GM18909 (cell line): Measurements from ENCODE around the gene UNC13A.

Experiments used
- ATAC-seq: cut with Tn5 transposase; IDR thresholded peaks from one replicate; pipeline ENCODE4 v1.9.1; 2021; ENCODE audit warnings: mild to moderate bottlenecking; ENCODE audit not compliant: unreplicated experiment, poor library complexity

UNC13A gene

GRCh38 chr19:17632577-17632976, 55.6 kb downstream of the UNC13A start:
- ATAC-seq = no peak

- no peak for ATAC-seq
Observed at GRCh38 chr19:17629760-17630159, 58.4 kb downstream of the UNC13A start.

DNA sequence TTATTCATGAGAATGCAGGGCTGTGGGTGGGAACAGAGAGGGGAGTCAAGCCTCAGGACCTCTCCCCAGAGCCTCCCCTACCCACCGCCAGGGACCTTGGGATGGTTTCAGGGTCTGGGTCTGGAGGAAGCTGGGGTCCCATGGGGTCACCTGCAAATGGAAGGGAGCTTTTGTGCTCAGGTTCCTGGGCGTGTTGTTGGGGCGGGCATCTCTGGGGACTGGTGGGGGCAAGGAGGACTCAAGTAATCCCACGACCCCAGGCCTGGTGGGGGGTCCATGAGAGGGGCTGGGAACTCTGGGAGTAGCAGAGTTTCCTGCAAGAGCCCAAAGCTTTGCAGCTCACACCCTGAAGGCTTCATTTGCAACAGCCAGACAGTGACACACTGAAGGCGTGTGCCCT, 60.2 kb downstream of the UNC13A start:
- ATAC-seq = no peak

DNA sequence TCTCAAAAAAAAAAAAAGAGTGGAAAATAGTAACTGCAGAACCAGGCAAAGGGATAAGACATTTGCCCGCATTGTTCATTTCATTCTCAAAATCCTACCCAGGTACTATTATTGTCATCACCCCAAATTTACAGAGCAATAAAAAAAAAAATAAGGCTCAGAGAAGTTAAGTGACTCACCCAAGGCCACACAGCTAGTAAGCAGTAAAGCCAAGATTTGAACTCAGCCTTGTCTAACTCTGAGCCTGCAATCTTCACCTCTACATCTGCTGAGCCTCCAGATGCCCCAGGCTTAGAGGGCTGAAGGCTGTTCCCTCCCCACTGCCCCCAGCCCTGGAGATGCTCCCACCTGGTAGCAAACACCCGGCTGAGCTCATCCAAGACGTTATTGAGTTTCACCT, 61.0 kb downstream of the UNC13A start:
- no peak for ATAC-seq

DNA sequence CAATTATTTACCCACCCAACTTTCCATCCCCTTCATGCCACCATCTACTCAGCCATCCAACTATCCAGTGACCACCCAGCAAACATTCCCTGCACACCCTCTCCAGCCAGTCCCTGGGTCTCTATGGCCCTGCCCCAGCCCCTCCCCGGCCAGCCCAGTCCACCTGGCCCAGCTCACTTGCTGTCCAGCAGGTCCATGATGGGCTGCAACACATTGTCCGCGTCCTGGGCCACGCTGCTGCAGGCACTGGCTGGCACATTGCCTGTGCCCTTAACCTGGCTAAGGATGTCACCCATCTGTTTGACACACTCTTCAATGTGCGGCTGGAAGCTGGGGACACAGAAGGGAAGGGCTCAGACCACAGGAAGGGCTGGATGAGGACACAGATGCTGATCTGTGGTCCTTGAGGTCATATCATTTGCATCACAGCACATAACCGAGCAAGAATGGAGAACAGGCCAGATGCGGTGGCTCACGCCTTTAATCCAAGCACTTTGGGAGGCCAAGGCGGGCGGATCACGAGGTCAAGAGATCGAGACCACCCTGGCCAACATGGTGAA, 61.6 kb downstream of the UNC13A start:
- no peak for ATAC-seq

- ATAC-seq = no peak
Observed at GRCh38 chr19:17625980-17626379, 62.2 kb downstream of the UNC13A start.

DNA sequence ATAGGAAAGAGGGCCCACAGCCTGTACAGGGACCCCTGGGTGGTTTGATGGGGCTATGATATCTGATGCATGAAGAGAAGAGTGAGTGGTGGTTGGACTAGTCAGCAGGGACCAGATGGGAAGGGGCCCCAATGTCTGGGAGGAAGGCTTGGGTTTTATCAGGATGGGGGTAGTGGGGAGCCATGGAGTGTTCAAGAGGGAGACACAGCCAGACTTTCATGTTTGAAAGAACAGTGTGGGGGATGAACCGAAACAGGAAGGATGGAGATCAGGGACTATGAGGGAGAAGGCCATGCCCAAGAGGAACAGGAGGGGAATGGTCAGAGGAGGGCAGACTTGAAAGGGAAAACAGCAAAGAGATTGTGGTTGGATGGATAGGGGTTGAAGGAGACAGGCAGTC, 63.1 kb downstream of the UNC13A start:
- no peak for ATAC-seq

- ATAC-seq = no peak
Observed at GRCh38 chr19:17624314-17624991, 63.7 kb downstream of the UNC13A start.

DNA sequence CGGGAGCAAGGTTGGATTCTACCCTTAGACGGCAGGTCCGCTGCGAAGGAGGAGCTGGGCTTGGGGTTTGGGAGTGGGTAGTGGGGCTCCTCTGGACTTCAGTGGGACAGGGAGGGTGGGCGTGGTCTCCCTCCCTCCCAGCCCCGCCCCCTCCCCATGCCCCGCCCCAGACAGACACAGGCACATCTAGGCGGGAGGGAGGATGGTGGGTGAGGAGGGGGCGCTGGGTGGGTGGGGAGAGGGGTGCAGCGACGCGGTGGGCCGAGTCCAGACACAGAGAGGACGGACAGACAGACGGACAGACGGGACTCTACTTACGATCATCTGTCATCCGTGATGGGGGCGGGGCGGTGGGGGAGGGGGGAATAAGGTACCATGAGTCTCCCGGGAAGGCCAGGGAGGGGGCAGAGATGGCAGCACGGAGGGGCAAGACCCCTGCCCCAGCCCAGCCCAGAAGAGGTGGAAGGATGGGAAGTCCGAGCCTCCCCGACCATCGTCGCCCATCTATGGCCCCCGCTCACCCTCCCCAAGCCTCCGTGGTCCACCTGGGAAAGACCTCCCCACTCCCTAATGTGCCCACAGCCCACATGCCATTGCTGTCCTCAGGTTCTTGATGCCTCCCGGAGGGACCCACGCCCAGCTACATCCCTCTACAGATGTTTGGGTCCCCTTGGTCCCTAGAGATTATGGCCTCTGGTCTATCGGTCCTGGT, 64.8 kb downstream of the UNC13A start:
- no peak for ATAC-seq

DNA sequence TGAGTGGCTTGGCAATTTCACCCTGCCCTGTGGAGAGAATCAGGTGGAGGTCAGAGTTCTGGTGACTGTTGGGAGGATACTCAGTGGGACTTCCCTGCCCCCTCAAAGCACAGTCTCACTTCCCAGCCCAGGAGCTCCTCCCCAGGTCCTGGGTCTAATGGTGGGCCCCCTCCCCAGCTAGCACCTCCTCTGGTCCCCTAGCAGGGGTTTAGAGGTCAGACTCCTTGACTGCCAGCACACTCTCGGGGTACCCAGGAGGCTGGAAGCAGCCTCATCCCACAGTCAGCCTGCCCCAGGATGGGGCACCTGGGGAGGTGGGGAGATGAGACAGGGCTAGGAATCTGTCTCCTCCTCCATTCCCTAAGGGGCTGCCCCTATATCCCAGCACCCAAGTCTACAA, 67.5 kb downstream of the UNC13A start:
- no peak for ATAC-seq

DNA sequence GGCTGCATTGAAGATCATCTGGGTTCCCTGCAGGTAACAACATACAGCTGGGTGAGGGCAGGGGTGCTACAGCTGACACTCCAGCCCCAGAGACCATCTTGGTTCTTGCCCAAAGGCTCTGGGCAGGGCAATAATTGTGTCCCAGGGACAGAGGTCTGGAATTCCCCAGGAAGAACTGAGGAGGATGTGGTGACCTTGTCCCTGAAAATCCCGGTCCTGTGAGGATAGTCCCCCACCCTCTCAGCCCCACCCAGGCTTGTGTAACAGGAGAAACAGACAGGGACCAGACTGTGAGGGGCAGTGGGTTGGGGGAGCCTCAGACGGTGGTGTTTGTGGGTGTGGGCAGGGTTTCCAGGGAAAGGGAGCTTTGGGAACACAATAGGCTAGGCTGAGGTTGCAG, 69.2 kb downstream of the UNC13A start:
- ATAC-seq = no peak

- ATAC-seq = no peak
Observed at GRCh38 chr19:17618281-17618903, 69.8 kb downstream of the UNC13A start.

DNA sequence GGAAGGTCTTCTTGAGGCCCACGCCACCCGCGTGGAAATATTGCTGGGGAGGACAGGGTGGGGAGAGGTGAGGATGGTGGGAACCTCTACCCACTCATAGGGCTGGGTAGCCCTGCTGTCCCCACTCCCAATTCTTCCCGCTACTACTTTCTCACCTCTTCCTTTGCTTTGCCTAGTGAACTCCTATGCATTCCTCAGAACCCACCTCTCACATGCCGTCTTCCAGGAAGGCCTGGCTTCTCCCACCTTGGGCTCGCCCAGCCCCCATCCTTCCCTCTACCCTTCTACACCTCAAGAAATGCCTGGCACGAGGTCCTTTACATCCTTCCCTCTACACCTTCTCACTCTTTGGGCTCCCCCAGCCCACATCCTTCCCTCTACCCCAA, 70.4 kb downstream of the UNC13A start:
- no peak for ATAC-seq

DNA sequence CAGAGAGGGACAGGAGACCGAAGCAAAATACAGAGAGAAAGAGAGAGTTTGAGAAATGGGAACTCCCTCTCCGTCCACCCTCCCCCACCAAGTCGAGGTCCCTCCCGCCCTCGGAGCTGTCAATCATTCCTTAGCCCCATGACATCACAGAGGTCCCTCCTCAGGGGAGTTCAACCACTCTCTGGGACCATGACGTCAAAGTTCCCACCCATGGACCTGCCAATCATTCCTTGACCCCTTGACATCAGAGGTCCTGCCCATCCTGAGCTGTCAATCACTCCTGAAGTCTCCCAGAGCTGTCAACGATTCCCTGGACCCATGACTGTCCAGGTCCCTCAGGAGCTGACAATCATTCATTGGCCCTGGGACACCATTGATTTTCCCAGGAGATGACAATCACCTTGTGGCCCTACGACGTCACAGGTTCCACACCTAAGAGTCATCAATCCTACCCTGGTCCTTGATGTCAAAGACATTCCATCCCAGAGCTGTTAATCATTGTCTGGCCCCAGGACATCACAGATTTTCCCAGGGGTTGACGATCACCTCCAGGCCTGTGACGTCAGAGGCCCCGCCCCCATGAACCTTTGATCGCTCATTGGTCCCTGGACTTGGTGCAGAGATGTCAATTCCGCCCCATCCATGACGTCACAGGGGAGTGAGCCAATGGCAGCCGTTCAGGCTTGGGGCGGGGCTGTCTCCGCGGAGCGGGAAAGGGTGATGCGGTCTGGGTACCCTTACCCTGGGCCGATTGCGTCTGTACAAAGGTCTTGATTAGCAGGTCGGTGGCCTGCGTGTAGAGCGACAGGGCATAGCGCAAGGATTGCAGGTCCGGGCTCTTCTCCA, 71.0 kb downstream of the UNC13A start:
- ATAC-seq = no peak

DNA sequence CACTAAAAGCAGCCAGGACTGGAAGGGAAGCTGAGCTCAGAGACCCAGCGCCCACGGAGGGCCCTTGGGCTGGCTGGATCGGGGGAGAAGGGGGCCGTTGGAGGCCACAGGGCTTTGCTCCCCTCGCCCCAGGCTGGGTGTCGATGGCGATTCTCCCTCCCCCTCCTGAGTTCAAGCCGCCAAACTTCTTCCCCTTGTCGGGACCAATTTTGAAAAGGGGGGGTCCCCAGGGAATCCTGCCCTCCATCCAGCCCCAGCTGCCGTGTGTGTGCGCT, 71.5 kb downstream of the UNC13A start:
- no peak for ATAC-seq

DNA sequence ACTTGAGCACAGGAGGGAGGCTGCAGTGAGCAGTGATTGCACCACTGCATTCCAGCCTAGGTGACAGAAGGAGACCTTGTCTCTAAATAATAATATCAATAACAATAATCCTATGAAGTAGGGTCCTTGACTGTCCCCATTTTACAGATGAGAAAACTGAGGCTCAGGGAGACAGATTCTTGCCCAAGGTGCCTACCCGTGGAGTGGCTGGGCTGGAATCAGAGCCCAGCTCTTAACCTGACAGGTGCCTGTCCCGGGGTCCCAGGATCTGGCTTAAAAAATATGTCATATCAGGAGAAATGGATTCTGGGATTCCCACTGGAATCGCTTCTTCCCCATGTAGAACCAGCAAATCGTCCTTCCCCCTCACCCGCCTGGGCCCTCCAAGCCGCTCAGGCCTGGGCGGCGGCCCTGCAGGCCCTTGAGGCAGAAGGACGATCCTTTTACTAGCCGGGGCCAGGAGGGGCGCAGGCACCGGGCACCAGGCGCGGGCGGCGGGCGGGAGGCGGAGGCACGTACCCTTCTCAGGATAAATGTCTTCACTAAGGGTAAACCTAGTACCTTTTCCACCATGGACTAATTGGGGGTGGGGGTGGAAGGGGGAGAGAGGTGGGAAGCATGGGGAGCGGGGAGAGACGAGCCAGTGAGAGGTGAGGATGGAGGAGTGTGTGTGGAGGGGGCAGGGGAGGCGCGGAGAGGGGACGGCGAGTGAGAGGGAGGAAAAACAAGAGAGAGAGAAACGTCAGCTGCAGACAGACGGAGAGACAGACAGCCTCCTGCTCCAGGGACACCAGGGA, 72.1 kb downstream of the UNC13A start:
- no peak for ATAC-seq

GRCh38 chr19:17614476-17614875, 73.7 kb downstream of the UNC13A start:
- no peak for ATAC-seq

DNA sequence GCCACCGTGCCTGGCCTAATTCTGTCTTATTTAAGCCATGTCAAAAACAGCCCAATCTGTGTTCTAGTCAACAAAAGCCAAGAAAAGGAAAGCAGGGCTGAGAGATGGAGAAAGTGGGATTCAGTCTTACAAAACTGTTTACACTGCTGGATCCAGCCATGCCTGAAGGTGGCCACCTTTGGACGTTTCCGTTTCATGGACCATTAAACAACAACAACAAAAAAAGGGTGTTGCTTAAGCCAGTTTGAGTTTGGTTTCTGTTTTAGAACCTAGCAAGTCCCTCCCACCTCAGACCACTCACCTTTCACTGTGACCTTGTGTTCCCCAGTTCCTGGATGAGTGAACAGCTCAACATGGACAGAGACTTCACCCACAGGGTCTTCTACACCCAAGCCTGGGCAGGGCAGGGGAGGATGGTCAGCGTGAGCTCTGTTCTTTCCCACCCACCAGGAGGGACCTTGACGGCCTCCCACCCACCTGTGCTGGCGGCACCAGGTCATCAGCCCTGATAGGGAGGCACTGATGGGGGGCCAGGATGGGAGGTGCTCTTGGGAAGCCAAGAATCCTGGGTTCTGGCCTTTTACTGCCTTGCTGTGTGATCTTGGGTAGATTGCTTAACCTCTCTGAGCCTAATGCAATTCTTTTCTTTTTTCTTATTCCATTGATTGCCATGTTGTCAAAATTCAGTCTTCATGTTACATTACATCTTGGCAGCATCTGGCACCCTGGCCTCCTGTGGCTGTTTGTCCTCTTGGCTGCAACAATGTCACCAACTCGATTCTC, 76.5 kb downstream of the UNC13A start:
- no peak for ATAC-seq

GRCh38 chr19:17610384-17610783, 77.8 kb downstream of the UNC13A start:
- ATAC-seq = no peak
